K562 (cell line): ENCODE results near the gene CCDC117.

Source experiments
- BHLHE40 ChIP-seq: IDR thresholded peaks from 2 replicates; pipeline ENCODE4 v1.6.1; 2011; ENCODE audit warnings: low read length, improper control_type of control experiment
- CTCF ChIP-seq, 3 experiments: IDR thresholded peaks in 2 of 3; conservative IDR thresholded peaks in 1 of 3; 2 replicates each; pipeline ENCODE4 v1.5.1; 2011 to 2012; ENCODE audit warnings: low read length in 3 of 3, mild to moderate bottlenecking in 3 of 3, control low read depth in 2 of 3, improper control_type of control experiment in 1 of 3, inconsistent platforms in 1 of 3, low read depth in 1 of 3, mixed read lengths in 1 of 3, moderate library complexity in 1 of 3; ENCODE audit not compliant: insufficient read depth in 2 of 3
- E2F6 ChIP-seq, 2 experiments: IDR thresholded peaks; 2 replicates each; pipeline ENCODE4 v1.6.1; 2011; ENCODE audit warnings: borderline replicate concordance in 1 of 2, control low read depth in 1 of 2, low read depth in 1 of 2, low read length in 1 of 2, mild to moderate bottlenecking in 1 of 2, mixed read lengths in 1 of 2, moderate library complexity in 1 of 2; ENCODE audit not compliant: insufficient read depth in 1 of 2, insufficient read length in 1 of 2, poor library complexity in 1 of 2, severe bottlenecking in 1 of 2; ENCODE audit errors: extremely low read depth in 1 of 2
- HLTF ChIP-seq: fragments of 450-650 bp; IDR thresholded peaks from 2 replicates; pipeline ENCODE4 v1.6.1; 2016
- IFI16 ChIP-seq: fragments of 250-450 bp; sonication (Bioruptor Pico); IDR thresholded peaks from 2 replicates; pipeline ENCODE4 v2.1.2; 2022; ENCODE audit warnings: mild to moderate bottlenecking, inconsistent platforms
- IRF2 ChIP-seq: sonication (generic); formaldehyde crosslinking; IDR thresholded peaks from 2 replicates; pipeline ENCODE4 v1.8.1; 2022; ENCODE audit warnings: mild to moderate bottlenecking, missing genetic modification reagents
- MNT ChIP-seq, 2 experiments: fragments of 450-650 bp; conservative IDR thresholded peaks; 2 replicates each; pipeline ENCODE4 v1.6.1; 2017; ENCODE audit warnings: mild to moderate bottlenecking in 2 of 2, moderate library complexity in 2 of 2
- NCOR1 ChIP-seq: fragments of 450-650 bp; IDR thresholded peaks from 2 replicates; pipeline ENCODE4 v1.6.1; 2016; ENCODE audit warnings: mild to moderate bottlenecking, moderate library complexity
- POLR2A ChIP-seq: fragments of 450-650 bp; conservative IDR thresholded peaks from 2 replicates; pipeline ENCODE4 v1.6.1; 2016
- RAD51 ChIP-seq: fragments of 450-650 bp; IDR thresholded peaks from 2 replicates; pipeline ENCODE4 v1.7.1; 2016; ENCODE audit warnings: low read depth, mild to moderate bottlenecking, borderline replicate concordance
- TEAD2 ChIP-seq: fragments of 450-650 bp; IDR thresholded peaks from 2 replicates; pipeline ENCODE4 v1.6.1; 2016; ENCODE audit warnings: missing genetic modification characterization, control low read depth, missing compliant biosample characterization
- ZNF274 ChIP-seq: IDR thresholded peaks from 2 replicates; pipeline ENCODE4 v1.6.1; 2011; ENCODE audit warnings: low read depth, mild to moderate bottlenecking, low read length, moderate library complexity, borderline replicate concordance

GRCh38 chr22:28821452-28821851 is 49.0 kb downstream of the CCDC117 start:
- TF ChIP-seq RAD51 = no peak
- no peak for TF ChIP-seq IRF2
- no peak for TF ChIP-seq HLTF
- TF ChIP-seq ZNF274 = no peak
- TF ChIP-seq NCOR1 = no peak
- no peak for TF ChIP-seq TEAD2 (tag)
- TF ChIP-seq IFI16 (CRISPR knock-in tag) = no peak
- no peak for TF ChIP-seq BHLHE40
- TF ChIP-seq MNT (conservative IDR thresholded peaks at IDR 0.05) = no peak
- no peak for TF ChIP-seq E2F6 (IDR thresholded peaks at IDR 0.05; ENCODE audit: borderline replicate concordance in 1 of 2, extremely low read depth in 1 of 2, insufficient read depth in 1 of 2, insufficient read length in 1 of 2, low read depth in 1 of 2, low read length in 1 of 2, poor library complexity in 1 of 2, severe bottlenecking in 1 of 2)
- no peak for TF ChIP-seq POLR2A
- no peak for TF ChIP-seq CTCF (IDR thresholded peaks at IDR 0.05 in 2 of 3, conservative IDR thresholded peaks at IDR 0.05 in 1 of 3; ENCODE audit: insufficient read depth in 2 of 3, low read depth in 1 of 3, low read length in 3 of 3)
